Osteoblast (primary cell): ENCODE measurements around the gene ZRANB1. TPM values are rescaled to one million over a fixed set of nuclear protein-coding genes. Genes with fewer than 3 reads are reported as not detected.

Experiments
- DNase-seq: peaks from one replicate; pipeline ENCODE4 v3.0.0; 2011; ENCODE audit warnings: low spot score, mixed read lengths; ENCODE audit not compliant: insufficient read length; ENCODE audit errors: missing footprints
- H2AFZ ChIP-seq: 2 replicates; pipeline ENCODE4 v1.6.0; 2011; ENCODE audit warnings: mild to moderate bottlenecking, low read length
- H3K27ac ChIP-seq: 2 replicates; pipeline ENCODE4 v1.5.1; 2011; ENCODE audit warnings: mild to moderate bottlenecking, low read depth, low read length, moderate library complexity
- H3K27me3 ChIP-seq: 2 replicates; pipeline ENCODE4 v1.6.0; 2012; ENCODE audit warnings: mild to moderate bottlenecking, control low read depth, inconsistent platforms, low read length, moderate library complexity; ENCODE audit not compliant: insufficient read depth
- H3K36me3 ChIP-seq: 2 replicates; pipeline ENCODE4 v1.5.1; 2011; ENCODE audit warnings: mild to moderate bottlenecking, low read length, control low read depth, moderate library complexity; ENCODE audit not compliant: insufficient read depth
- H3K4me1 ChIP-seq: 2 replicates; pipeline ENCODE4 v1.5.1; 2011; ENCODE audit warnings: mild to moderate bottlenecking, low read length, control low read depth, moderate library complexity; ENCODE audit not compliant: insufficient read depth
- H3K4me2 ChIP-seq: 2 replicates; pipeline ENCODE4 v1.6.0; 2011; ENCODE audit warnings: mild to moderate bottlenecking, low read length; ENCODE audit not compliant: insufficient read depth
- H3K4me3 ChIP-seq: fragments of 200-600 bp; sonication (generic); 3 replicates; pipeline ENCODE4 v1.5.1; 2012; ENCODE audit warnings: mild to moderate bottlenecking, low read length, inconsistent platforms; ENCODE audit not compliant: insufficient read depth
- H3K79me2 ChIP-seq: 2 replicates; pipeline ENCODE4 v1.6.0; 2012; ENCODE audit warnings: mild to moderate bottlenecking, low read length, control low read depth, inconsistent platforms; ENCODE audit not compliant: insufficient read depth
- H3K9me3 ChIP-seq: 2 replicates; pipeline ENCODE4 v1.5.1; 2011; ENCODE audit warnings: low read depth, low read length, control low read depth
- H4K20me1 ChIP-seq: 2 replicates; pipeline ENCODE4 v1.6.0; 2012; ENCODE audit warnings: mild to moderate bottlenecking, low read length, control low read depth; ENCODE audit not compliant: insufficient read depth
- CTCF ChIP-seq: IDR thresholded peaks from 2 replicates; pipeline ENCODE4 v1.5.1; 2011; ENCODE audit warnings: mild to moderate bottlenecking, low read depth, low read length, moderate library complexity; ENCODE audit errors: extremely low read depth
- total RNA-seq: library from RNA; depleted of rRNA; stranded (reverse); fragments of >200 nt; gene quantifications from 2 replicates; pipeline ENCODE4 v1.2.3, GENCODE V29; 2012

The ZRANB1 gene
- total RNA-seq, 1 donor, result 34.7 TPM

- Histone ChIP-seq H3K4me1 (peaks cover 8% of the 10 kb centered on the region), H3K9me3 (no peaks in the 10 kb centered on the region), H3K27me3 (no peaks in the 10 kb centered on the region), H2AFZ (no peak overlapping the region), H4K20me1 (peaks cover 60% of the 10 kb centered on the region), H3K36me3 (peaks cover 4% of the 10 kb centered on the region), H3K79me2 (peaks cover 98% of the 10 kb centered on the region), H3K4me3 (no peak overlapping the region), H3K4me2 (no peak overlapping the region), H3K27ac (no peak overlapping the region)
- DNase-seq, result no peak
- TF ChIP-seq CTCF, result no peak
These were observed 13.4 kb upstream of the ZRANB1 start for GRCh38 chr10:124928545-124928944.

GRCh38 chr10:124935946-124936345 lies 6.0 kb upstream of the ZRANB1 start:
- no peaks in the 10 kb centered on the region for H3K27me3 ChIP-seq
- H2AFZ ChIP-seq, result no peak overlapping the region
- H3K9me3 ChIP-seq, result no peaks in the 10 kb centered on the region
- H4K20me1 ChIP-seq, result peaks cover 68% of the 10 kb centered on the region
- no peak overlapping the region for H3K4me2 ChIP-seq
- H3K4me3 ChIP-seq, result no peak overlapping the region
- H3K27ac ChIP-seq, result no peak overlapping the region
- no peaks in the 10 kb centered on the region for H3K36me3 ChIP-seq
- DNase-seq, result no peak
- H3K4me1 ChIP-seq, result peaks cover 3% of the 10 kb centered on the region
- TF ChIP-seq CTCF, result no peak
- H3K79me2 ChIP-seq, result peaks cover 98% of the 10 kb centered on the region

GRCh38 chr10:124936813-124937212 lies 5.1 kb upstream of the ZRANB1 start:
- no peak for TF ChIP-seq CTCF
- Histone ChIP-seq H2AFZ (no peak overlapping the region), H3K36me3 (no peaks in the 10 kb centered on the region), H3K4me1 (peaks cover 3% of the 10 kb centered on the region), H3K27me3 (no peaks in the 10 kb centered on the region), H3K9me3 (no peaks in the 10 kb centered on the region), H3K79me2 (peaks cover 96% of the 10 kb centered on the region), H3K27ac (no peak overlapping the region), H4K20me1 (peaks cover 65% of the 10 kb centered on the region), H3K4me3 (no peak overlapping the region), H3K4me2 (no peak overlapping the region)
- no peak for DNase-seq

GRCh38 chr10:124939290-124939689 lies 2.6 kb upstream of the ZRANB1 start:
- no peak for DNase-seq
- peaks cover 97% of the 10 kb centered on the region for H3K79me2 ChIP-seq
- peaks cover 11% of the 10 kb centered on the region for H3K36me3 ChIP-seq
- TF ChIP-seq CTCF, result no peak
- peaks cover 60% of the 10 kb centered on the region for H4K20me1 ChIP-seq
- H3K4me3 ChIP-seq, result no peak overlapping the region
- H3K27ac ChIP-seq, result no peak overlapping the region
- peaks cover 17% of the 10 kb centered on the region for H3K4me1 ChIP-seq
- H3K4me2 ChIP-seq, result no peak overlapping the region
- H2AFZ ChIP-seq, result no peak overlapping the region
- H3K27me3 ChIP-seq, result no peaks in the 10 kb centered on the region
- H3K9me3 ChIP-seq, result no peaks in the 10 kb centered on the region
